Measurements from ENCODE around the gene EFHB. TPM values are rescaled to one million over a fixed set of nuclear protein-coding genes. Genes with fewer than 3 reads are reported as not detected.

EFHB gene
- total and polyA plus RNA-seq, 10 of the 15 experiments (the other 5 are each of a cell fraction or from before 2014, with no cell fraction given) = 0.12 to 0.95 (median 0.53) TPM; not detected in 3

GRCh38 chr3:19961960-19962359 lies 27.9 kb upstream of the EFHB start:
- intact Hi-C loops (cut with micrococcal nuclease; ENCODE audit: unreplicated experiment) = no loop called here
- DNase-seq (ENCODE audit: low read depth, low spot score) (no peak), FAIRE-seq (no peak), ATAC-seq (no peak)
- TF ChIP-seq PKNOX1 (IDR thresholded peaks at IDR 0.05) = no peak
- TF ChIP-seq KDM1A (IDR thresholded peaks at IDR 0.05; ENCODE audit: borderline replicate concordance) = no peak
- no peak for TF ChIP-seq SIX5 (IDR thresholded peaks at IDR 0.05; ENCODE audit: low read depth, low read length, severe bottlenecking)
- H3K4me1 ChIP-seq (ENCODE audit: control insufficient read depth, insufficient read depth, low read length) = no peaks in the 10 kb centered on the region
- CTCF ChIA-PET = no interaction called here
- no peak overlapping the region for H3K4me2 ChIP-seq (ENCODE audit: control insufficient read depth, insufficient read depth)
- H3K27ac ChIP-seq (ENCODE audit: control insufficient read depth, insufficient read depth) = no peak overlapping the region
- POLR2A ChIA-PET = no interaction called here
- peaks cover 19% of the 10 kb centered on the region for H3K79me2 ChIP-seq (ENCODE audit: control insufficient read depth, insufficient read depth, low read length)
- H4K20me1 ChIP-seq (ENCODE audit: control insufficient read depth, insufficient read depth) = no peaks in the 10 kb centered on the region; the same call in 1 of the 2 replicates
- no peaks in the 10 kb centered on the region for H3K27me3 ChIP-seq (replicated peaks in 1 of 2; ENCODE audit: control insufficient read depth in 2 of 2, insufficient read depth in 2 of 2, low read length in 1 of 2)
- no peak overlapping the region for H3K4me3 ChIP-seq
- H2AFZ ChIP-seq (ENCODE audit: control insufficient read depth, low read depth, low read length) = no peak overlapping the region
- no peak overlapping the region for H3K9ac ChIP-seq (ENCODE audit: control insufficient read depth, insufficient read depth, low read length)
- H3K9me3 ChIP-seq (replicated peaks; ENCODE audit: control insufficient read depth, insufficient read depth, low read length) = no peaks in the 10 kb centered on the region
- SMC1A ChIA-PET (ENCODE audit: uncharacterized antibody, unreplicated experiment) = no interaction called here
- BruUV-seq (replicated peaks) = no TSS peak
- in situ Hi-C loops (cut with MboI) = no loop called here
- 100% methylated on average over 4 of the region's 4 CpGs for WGBS (ENCODE audit: insufficient coverage, insufficient replicate concordance, low lambda C conversion rate, missing lambda C conversion rate)
- RAD21 ChIA-PET (ENCODE audit: unreplicated experiment) = no interaction called here
- peaks cover 0 to 9% of the 10 kb centered on the region in 2 experiments; a peak in 3 of 4 replicates for H3K36me3 ChIP-seq (ENCODE audit: control insufficient read depth in 2 of 2, insufficient read depth in 2 of 2, low read length in 1 of 2)

- H4K20me1 ChIP-seq (ENCODE audit: control insufficient read depth, insufficient read depth) = no peaks in the 10 kb centered on the region; the same call in 1 of the 2 replicates
- H3K9ac ChIP-seq (ENCODE audit: control insufficient read depth, insufficient read depth, low read length) = no peak overlapping the region
- intact Hi-C loops (cut with micrococcal nuclease; ENCODE audit: unreplicated experiment) (no loop called here), in situ Hi-C loops (cut with MboI) (no loop called here)
- H3K9me3 ChIP-seq (replicated peaks; ENCODE audit: control insufficient read depth, insufficient read depth, low read length) = no peaks in the 10 kb centered on the region
- ChIA-PET SMC1A (ENCODE audit: uncharacterized antibody, unreplicated experiment) (no interaction called here), POLR2A (no interaction called here), RAD21 (ENCODE audit: unreplicated experiment) (no interaction called here), CTCF (interaction anchor here (1.4 kb wide), 1 partner anchor 9 kb away, joined by 4 read pairs; no protein-coding TSS in a partner anchor)
- no peak overlapping the region for H3K4me2 ChIP-seq (ENCODE audit: control insufficient read depth, insufficient read depth)
- DNase-seq (ENCODE audit: low read depth, low spot score) (no peak), ATAC-seq (no peak), FAIRE-seq (no peak)
- no peaks in the 10 kb centered on the region for H3K4me1 ChIP-seq (ENCODE audit: control insufficient read depth, insufficient read depth, low read length)
- no TSS peak for BruUV-seq (replicated peaks)
- no peak overlapping the region for H2AFZ ChIP-seq (ENCODE audit: control insufficient read depth, low read depth, low read length)
- peaks cover 19% of the 10 kb centered on the region for H3K79me2 ChIP-seq (ENCODE audit: control insufficient read depth, insufficient read depth, low read length)
- H3K36me3 ChIP-seq (ENCODE audit: control insufficient read depth in 2 of 2, insufficient read depth in 2 of 2, low read length in 1 of 2) = peaks cover 0 to 14% of the 10 kb centered on the region in 2 experiments; a peak in 3 of 4 replicates
- no peak overlapping the region for H3K27ac ChIP-seq (ENCODE audit: control insufficient read depth, insufficient read depth)
- no peak overlapping the region for H3K4me3 ChIP-seq
- H3K27me3 ChIP-seq (replicated peaks in 1 of 2; ENCODE audit: control insufficient read depth in 2 of 2, insufficient read depth in 2 of 2, low read length in 1 of 2) = no peaks in the 10 kb centered on the region
- 82% methylated on average over 4 of the region's 4 CpGs for WGBS (ENCODE audit: insufficient coverage, insufficient replicate concordance, low lambda C conversion rate, missing lambda C conversion rate)
- TF ChIP-seq BACH1 (IDR thresholded peaks at IDR 0.05; ENCODE audit: borderline replicate concordance) (no peak), FOXM1 (IDR thresholded peaks at IDR 0.05; ENCODE audit: low read depth, low read length) (no peak), SREBF1 (IDR thresholded peaks at IDR 0.05; ENCODE audit: low read length) (no peak), IRF4 (IDR thresholded peaks at IDR 0.05; ENCODE audit: low read depth, low read length) (no peak), STAT1 (conservative IDR thresholded peaks at IDR 0.05) (no peak), DPF2 (IDR thresholded peaks at IDR 0.05) (no peak), NFIC (IDR thresholded peaks at IDR 0.05; ENCODE audit: low read depth, low read length) (no peak), MXI1 (IDR thresholded peaks at IDR 0.05; ENCODE audit: low read depth, low read length) (no peak), ZBTB40 (IDR thresholded peaks at IDR 0.05; ENCODE audit: borderline replicate concordance) (no peak), NFXL1 (IDR thresholded peaks at IDR 0.05; ENCODE audit: borderline replicate concordance) (no peak), RUNX3 (IDR thresholded peaks at IDR 0.05; ENCODE audit: low read length) (no peak)
Observed at GRCh38 chr3:19960696-19961095, 26.7 kb upstream of the EFHB start.

Data from GM12878 (cell line).